Hepatocyte (in vitro differentiated cells): ENCODE measurements around the gene EMX1. TPM values are rescaled to one million over a fixed set of nuclear protein-coding genes. Genes with fewer than 3 reads are reported as not detected.

ENCODE experiments used
- DNase-seq: peaks from one replicate; pipeline ENCODE4 v3.0.0-alpha.2; 2016; ENCODE audit warnings: low spot score
- H2AFZ ChIP-seq: fragments of 200-600 bp; sonication (generic); 2 replicates; pipeline ENCODE4 v1.6.0; 2016; ENCODE audit warnings: antibody characterized with exemption, mild to moderate bottlenecking
- H3K27ac ChIP-seq: fragments of 200-600 bp; sonication (generic); 2 replicates; pipeline ENCODE4 v1.5.1; 2016; ENCODE audit warnings: mild to moderate bottlenecking
- H3K27me3 ChIP-seq: fragments of 200-600 bp; sonication (generic); 2 replicates; pipeline ENCODE4 v1.6.1; 2016
- H3K36me3 ChIP-seq: fragments of 200-600 bp; sonication (generic); replicated peaks from 2 replicates; pipeline ENCODE4 v1.5.1; 2016; ENCODE audit warnings: low read depth; ENCODE audit not compliant: insufficient read depth
- H3K4me1 ChIP-seq: fragments of 200-600 bp; sonication (generic); 2 replicates; pipeline ENCODE4 v1.5.1; 2016; ENCODE audit warnings: mild to moderate bottlenecking, moderate library complexity; ENCODE audit not compliant: insufficient read depth
- H3K4me2 ChIP-seq: fragments of 200-600 bp; sonication (generic); 2 replicates; pipeline ENCODE4 v1.6.0; 2016
- H3K4me3 ChIP-seq: fragments of 200-600 bp; sonication (generic); 2 replicates; pipeline ENCODE4 v1.5.1; 2016; ENCODE audit warnings: mild to moderate bottlenecking
- H3K79me2 ChIP-seq: fragments of 200-600 bp; sonication (generic); 2 replicates; pipeline ENCODE4 v1.6.0; 2017; ENCODE audit warnings: mild to moderate bottlenecking
- H3K9me2 ChIP-seq: fragments of 200-600 bp; sonication (generic); replicated peaks from 2 replicates; pipeline ENCODE4 v1.6.0; 2017; ENCODE audit warnings: mild to moderate bottlenecking; ENCODE audit not compliant: insufficient read depth
- H3K9me3 ChIP-seq: fragments of 200-600 bp; sonication (generic); 2 replicates; pipeline ENCODE4 v1.5.1; 2016; ENCODE audit warnings: low read depth, mild to moderate bottlenecking
- H4K20me1 ChIP-seq: fragments of 200-600 bp; sonication (generic); 2 replicates; pipeline ENCODE4 v1.6.0; 2016; ENCODE audit warnings: mild to moderate bottlenecking; ENCODE audit not compliant: insufficient read depth, poor library complexity, severe bottlenecking
- CTCF ChIP-seq: fragments of 200-600 bp; sonication (generic); IDR thresholded peaks from 2 replicates; pipeline ENCODE4 v1.5.1; 2016; ENCODE audit warnings: antibody characterized with exemption, mild to moderate bottlenecking; ENCODE audit not compliant: poor library complexity
- EZH2 ChIP-seq: fragments of 200-600 bp; sonication (generic); IDR thresholded peaks from 2 replicates; pipeline ENCODE4 v1.6.1; 2016; ENCODE audit warnings: antibody characterized with exemption, mild to moderate bottlenecking, borderline replicate concordance
- EZH2phosphoT487 ChIP-seq: fragments of 200-600 bp; sonication (generic); IDR thresholded peaks from one replicate; pipeline ENCODE4 v1.6.1; 2018; ENCODE audit warnings: antibody characterized with exemption, mild to moderate bottlenecking, low read depth, moderate library complexity; ENCODE audit not compliant: unreplicated experiment, severe bottlenecking
- WGBS: methylation state at CpG from one replicate; pipeline ENCODE4 v1.1.6; 2016; ENCODE audit warnings: low lambda C conversion rate; ENCODE audit errors: missing lambda C conversion rate; 5-methylcytosine and 5-hydroxymethylcytosine counted together
- polyA plus RNA-seq: library from polyadenylated mRNA; unstranded; fragments of >200 nt; fragmentation: Nextera tagmentation; extraction: Ambion mirVana; gene quantifications from 2 replicates; pipeline ENCODE4 v1.2.1, GENCODE V29; 2016
- total RNA-seq: library from RNA; depleted of rRNA; stranded (reverse); fragments of >200 nt; gene quantifications from 2 replicates; pipeline ENCODE4 v1.2.3, GENCODE V29; 2014

EMX1 gene
- total and polyA plus RNA-seq, 2 experiments from 2014 or later = 0.34 to 1.2 TPM

DNA sequence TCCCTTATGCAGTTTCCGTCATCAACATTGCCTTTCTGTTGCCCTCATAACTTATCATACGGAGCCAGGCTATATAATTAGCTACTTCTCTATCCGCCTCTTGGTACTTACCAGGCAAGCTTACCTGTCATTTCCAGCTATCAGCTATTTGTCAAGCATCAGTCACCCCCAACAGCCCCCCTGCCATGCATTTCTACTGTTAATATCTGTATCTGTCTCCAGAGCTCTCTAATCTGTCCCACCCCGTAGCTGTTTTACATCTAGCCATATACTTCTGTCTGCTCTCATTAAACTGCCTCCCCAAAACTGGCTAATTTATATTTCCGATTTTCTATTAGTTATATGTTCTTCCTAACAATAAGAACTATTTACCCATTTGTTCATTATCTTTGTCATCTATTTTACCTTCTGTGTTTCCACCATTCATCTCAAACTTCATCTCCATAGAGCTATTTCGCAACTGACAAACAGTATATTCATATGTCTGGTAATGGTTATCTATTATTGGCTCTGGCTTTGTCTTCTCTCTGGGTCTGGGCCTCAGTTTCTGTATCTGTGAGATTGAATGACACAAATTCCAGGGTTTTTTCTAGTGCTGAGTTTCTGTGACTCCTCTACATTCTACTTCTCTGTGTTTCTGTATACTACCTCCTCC lies 9.6 kb downstream of the EMX1 start:
- no peak overlapping the region for H3K4me2 ChIP-seq
- H3K27ac ChIP-seq = no peak overlapping the region
- H3K9me3 ChIP-seq = no peaks in the 10 kb centered on the region
- no peak overlapping the region for H2AFZ ChIP-seq
- no peaks in the 10 kb centered on the region for H4K20me1 ChIP-seq
- TF ChIP-seq EZH2 (no peak), CTCF (no peak), EZH2phosphoT487 (no peak)
- H3K9me2 ChIP-seq = no peaks in the 10 kb centered on the region
- peaks cover 6% of the 10 kb centered on the region for H3K4me1 ChIP-seq
- H3K27me3 ChIP-seq = peaks cover 94% of the 10 kb centered on the region
- 65% methylated on average over 6 of the region's 6 CpGs for WGBS
- no peaks in the 10 kb centered on the region for H3K36me3 ChIP-seq
- DNase-seq = no peak
- no peaks in the 10 kb centered on the region for H3K79me2 ChIP-seq
- H3K4me3 ChIP-seq = no peak overlapping the region

DNA sequence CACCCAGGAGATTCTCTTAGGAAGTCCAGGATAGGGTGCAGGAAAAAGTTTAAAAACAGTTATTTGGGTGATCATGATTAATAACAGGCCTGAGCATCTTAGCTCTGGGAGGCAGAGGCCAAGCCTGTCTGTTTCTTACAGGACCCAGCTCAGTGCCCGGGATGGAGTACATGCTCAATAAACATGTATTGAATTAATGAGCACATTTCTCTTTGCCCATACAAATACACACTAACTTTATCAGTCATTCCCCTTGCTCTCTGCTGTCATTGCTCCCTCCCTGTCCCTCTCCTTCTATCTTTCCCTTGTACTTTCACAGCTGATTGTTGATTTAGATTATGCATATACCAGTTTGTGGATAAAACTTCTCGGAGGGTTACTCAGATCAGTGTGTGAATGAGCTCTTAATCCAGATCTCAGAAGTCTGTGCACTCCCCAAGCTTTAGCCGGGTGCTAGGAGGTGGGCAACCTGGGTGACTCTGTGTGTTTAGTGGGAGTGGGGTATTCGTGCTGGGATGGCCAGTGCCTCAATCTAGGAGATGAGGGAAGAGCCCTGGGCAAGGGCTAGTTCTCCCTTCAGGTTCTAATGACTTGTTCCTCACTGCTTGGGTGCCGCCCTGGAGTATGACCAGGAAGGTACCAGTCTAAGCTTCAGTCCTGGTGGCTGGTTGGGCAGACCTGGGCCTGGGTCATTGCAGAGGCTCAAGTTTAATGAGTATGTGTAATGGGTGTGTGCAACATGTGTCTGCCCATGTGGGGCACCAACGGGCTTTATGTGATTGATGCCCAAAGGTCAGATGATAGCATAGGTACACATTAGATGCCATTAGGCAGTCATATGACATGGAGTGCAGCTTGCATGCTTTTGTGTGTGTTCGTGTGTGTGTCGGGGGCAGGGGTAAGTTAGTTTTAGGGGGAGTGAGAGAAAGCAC lies 10.6 kb downstream of the EMX1 start:
- Histone ChIP-seq H3K4me3 (no peak overlapping the region), H2AFZ (no peak overlapping the region), H3K27ac (no peak overlapping the region), H3K79me2 (no peaks in the 10 kb centered on the region), H3K4me2 (no peak overlapping the region), H4K20me1 (no peaks in the 10 kb centered on the region), H3K27me3 (peaks cover 84% of the 10 kb centered on the region), H3K9me3 (no peaks in the 10 kb centered on the region), H3K36me3 (no peaks in the 10 kb centered on the region), H3K4me1 (peaks cover 6% of the 10 kb centered on the region), H3K9me2 (no peaks in the 10 kb centered on the region)
- TF ChIP-seq EZH2phosphoT487 (no peak), EZH2 (no peak), CTCF (no peak)
- DNase-seq = no peak
- 79% methylated on average over 8 of the region's 8 CpGs for WGBS

- H3K9me3 ChIP-seq = no peaks in the 10 kb centered on the region
Observed at GRCh38 chr2:72929010-72929409, 11.7 kb downstream of the EMX1 start.

More at GRCh38 chr2:72929010-72929409, 11.7 kb downstream of the EMX1 start:
- peaks cover 73% of the 10 kb centered on the region for H3K27me3 ChIP-seq
- 100% methylated on average over 1 of the region's 1 CpG for WGBS
- H4K20me1 ChIP-seq = no peaks in the 10 kb centered on the region
- H3K4me2 ChIP-seq = no peak overlapping the region
- peaks cover 5% of the 10 kb centered on the region for H3K4me1 ChIP-seq
- H3K79me2 ChIP-seq = no peaks in the 10 kb centered on the region
- H3K36me3 ChIP-seq = no peaks in the 10 kb centered on the region
- TF ChIP-seq CTCF = no peak
- no peak for TF ChIP-seq EZH2
- no peak for TF ChIP-seq EZH2phosphoT487
- H3K4me3 ChIP-seq = no peak overlapping the region
- H3K9me2 ChIP-seq = no peaks in the 10 kb centered on the region
- no peak overlapping the region for H3K27ac ChIP-seq
- DNase-seq = no peak
- H2AFZ ChIP-seq = no peak overlapping the region
